Activated CD4-positive, CD25-positive, alpha-beta regulatory T cell treated with anti-CD3 and anti-CD28 coated beads, Interleukin-2, amount 50 U/mL, for 16 hours (primary cell): ENCODE data around the gene SINHCAF.

Experiments used
- DNase-seq: peaks from one replicate; pipeline ENCODE4 v3.0.0-alpha.2; 2020; ENCODE audit warnings: low read depth, low spot score

Gene SINHCAF

DNA sequence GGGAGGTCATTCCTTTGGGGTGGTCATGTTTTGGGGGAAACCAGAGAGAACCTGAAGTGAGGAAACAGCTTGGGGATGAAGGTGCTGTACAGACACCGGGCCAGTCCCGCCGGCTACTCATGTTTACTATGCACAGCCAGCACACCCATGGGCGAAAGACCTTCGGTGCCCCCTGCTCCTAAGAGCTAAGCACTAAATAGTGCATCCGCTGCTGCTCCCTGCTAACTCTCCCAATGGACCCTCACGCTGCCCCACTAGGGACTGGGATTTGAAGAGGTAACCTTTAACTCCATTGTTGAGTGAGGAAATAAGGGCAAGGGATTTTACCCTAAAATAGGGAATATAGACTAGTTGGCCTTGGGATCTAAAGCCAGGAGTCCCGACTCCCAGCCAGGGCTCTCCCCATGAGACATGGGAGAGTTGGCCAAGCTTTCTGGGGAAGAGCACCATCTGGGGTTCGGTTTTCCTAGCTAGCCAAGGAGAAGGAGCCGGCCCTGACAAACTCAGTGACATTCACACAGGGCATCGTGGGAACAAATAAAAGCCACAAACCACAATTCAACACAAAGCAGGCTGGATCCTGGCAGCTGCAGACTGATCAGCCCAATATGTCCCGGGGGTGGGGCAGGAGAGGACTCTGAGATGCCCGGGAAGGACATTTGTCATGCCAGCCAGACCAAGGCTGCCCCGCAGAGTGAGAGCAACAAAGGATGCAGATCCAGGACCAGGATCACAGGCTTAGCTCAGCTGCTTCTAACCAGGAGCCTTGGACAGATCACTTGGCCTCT lies 91.7 kb downstream of the SINHCAF start:
- DNase-seq = no peak

DNA sequence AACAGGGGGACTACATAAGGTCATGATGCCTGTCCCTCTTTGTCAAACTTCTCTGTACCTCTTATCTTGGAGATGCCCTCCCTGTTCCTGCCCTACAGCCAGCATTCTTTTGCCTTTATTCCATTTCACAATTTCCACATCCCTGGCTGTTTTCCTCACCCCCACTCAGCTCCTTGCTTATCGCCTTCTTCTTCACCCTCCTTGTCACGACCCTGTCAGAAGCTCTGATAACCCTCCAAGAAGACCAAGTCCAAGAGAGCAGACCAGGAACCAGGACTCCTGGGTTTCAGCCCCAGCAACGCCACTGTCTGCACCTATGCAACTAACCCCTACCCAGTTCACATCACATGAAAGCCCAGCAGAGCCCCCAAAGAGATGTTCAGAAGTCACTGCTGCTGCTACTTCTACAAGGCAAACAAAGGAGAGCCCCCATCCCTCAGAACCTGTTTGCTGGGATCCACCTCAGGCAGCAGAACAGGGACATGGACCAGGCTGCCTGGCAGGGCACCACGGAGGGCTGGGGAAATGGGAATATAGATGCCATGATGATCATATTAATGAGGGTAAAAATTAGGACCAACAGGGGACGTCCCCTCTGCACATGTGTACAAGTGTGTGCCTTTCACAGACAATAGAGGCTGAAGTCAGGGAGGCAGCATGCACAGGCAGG lies 92.8 kb downstream of the SINHCAF start:
- no peak for DNase-seq

DNA sequence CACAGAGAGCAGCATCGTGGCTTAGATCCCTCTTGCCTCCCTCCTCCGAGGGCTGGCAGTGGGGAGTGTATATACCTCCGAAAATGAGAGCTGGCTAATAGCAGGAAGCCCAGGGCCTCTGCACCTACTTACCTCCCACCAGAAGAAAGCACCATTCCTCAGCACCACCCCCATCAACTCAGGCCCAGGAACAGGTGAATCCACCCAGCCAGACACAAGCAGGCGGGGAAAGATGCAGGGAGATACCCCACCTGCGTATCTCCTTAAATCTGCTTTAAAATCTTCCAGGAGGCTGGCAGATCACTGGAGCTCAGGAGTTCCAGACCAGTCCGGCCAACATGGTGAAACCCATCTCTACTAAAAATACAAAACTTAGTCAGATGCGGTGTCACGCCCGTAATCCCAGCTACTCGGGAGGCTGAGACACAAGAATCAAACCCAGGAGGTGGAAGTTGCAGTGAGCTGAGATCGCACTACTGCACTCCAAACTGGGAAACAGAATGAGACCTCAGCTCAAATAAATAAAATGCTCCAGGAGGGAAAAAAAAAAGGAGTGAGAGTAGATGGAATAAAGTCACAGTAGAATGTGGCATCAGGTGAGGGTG lies 93.5 kb downstream of the SINHCAF start:
- no peak for DNase-seq

DNA sequence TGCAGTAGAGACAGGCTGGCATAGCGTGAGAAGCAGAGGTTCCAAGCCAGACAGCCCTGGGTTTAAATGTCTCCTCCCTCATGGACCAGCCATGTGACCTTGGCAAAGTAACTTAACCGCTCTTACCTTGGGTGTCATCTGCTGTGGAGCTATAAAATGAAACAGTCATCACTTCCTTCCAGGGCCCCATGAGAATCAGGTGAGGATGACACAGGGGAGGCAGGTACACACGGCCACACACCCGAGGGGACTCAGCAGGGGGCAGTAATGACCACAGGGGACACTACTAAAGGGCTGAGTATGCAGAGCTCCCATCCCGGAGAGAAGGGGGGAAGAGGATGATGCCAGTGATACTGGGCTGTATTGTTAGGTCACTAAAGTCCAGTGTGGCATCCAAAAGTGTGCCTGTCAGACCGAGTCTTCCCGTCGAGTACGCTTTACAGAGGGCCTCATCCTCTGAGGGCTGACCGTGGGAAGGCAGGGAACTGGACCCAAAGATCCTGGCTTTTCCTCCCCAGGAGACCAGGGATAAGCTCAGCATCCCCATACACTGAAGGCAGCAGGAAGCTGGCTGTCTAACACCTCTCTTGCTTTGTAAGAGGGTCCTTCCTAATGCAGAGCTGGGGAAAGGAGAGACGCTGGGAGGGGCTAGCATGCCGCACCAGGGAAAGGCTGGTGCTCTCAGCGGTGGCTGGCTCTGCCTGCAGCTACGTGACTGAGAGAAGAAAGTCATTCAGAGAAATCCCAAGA lies 94.2 kb downstream of the SINHCAF start:
- no peak for DNase-seq
